ENCODE results near the gene ELP2. TPM values are rescaled to one million over a fixed set of nuclear protein-coding genes. Genes with fewer than 3 reads are reported as not detected.

Gene ELP2
- polyA plus RNA-seq, 1 of the 3 experiments (the other 2 are of a cell fraction): 38.3 TPM

GRCh38 chr18:36176177-36176584, 46.5 kb downstream of the ELP2 start:
- H2AFZ ChIP-seq (ENCODE audit: low read depth): no peak overlapping the region
- H3K36me3 ChIP-seq (replicated peaks in 1 of 2; ENCODE audit: control insufficient read depth in 1 of 2, insufficient read depth in 2 of 2, low read length in 1 of 2): peaks cover 50 to 61% of the 10 kb centered on the region in 2 experiments
- DNase-seq: no peak
- TF ChIP-seq RAD21 (IDR thresholded peaks at IDR 0.05; ENCODE audit: low read length) (no peak), TCF12 (IDR thresholded peaks at IDR 0.05) (no peak), RFX5 (IDR thresholded peaks at IDR 0.05; ENCODE audit: low read length) (no peak), USF1 (IDR thresholded peaks at IDR 0.05; ENCODE audit: borderline replicate concordance, low read depth) (no peak), EZH2phosphoT487 (IDR thresholded peaks at IDR 0.05; ENCODE audit: borderline replicate concordance, low read depth) (no peak), REST (IDR thresholded peaks at IDR 0.05; ENCODE audit: low read depth, low read length) (no peak)
- peaks cover 0 to 6% of the 10 kb centered on the region in 2 experiments; a peak in 1 of 4 replicates for H3K4me1 ChIP-seq (ENCODE audit: control insufficient read depth in 1 of 2, insufficient read depth in 2 of 2, low read depth in 1 of 2, low read length in 1 of 2)
- H3F3A ChIP-seq (replicated peaks; ENCODE audit: insufficient read depth): peaks cover 10% of the 10 kb centered on the region
- POLR2A ChIA-PET: no interaction called here
- no peaks in the 10 kb centered on the region for H3K9me3 ChIP-seq
- no peaks in the 10 kb centered on the region for H3K79me2 ChIP-seq (ENCODE audit: insufficient read depth)
- no peak overlapping the region for H3K4me3 ChIP-seq (ENCODE audit: low read depth in 2 of 2, low read length in 1 of 2)
- no peak overlapping the region for H3K27ac ChIP-seq (ENCODE audit: low read depth in 2 of 2, low read length in 1 of 2)
- H3K9me2 ChIP-seq: no peaks in the 10 kb centered on the region
- no peak overlapping the region for H3K9ac ChIP-seq
- H3K4me2 ChIP-seq: no peak overlapping the region
- H4K20me1 ChIP-seq (ENCODE audit: insufficient read depth): no peaks in the 10 kb centered on the region
- H3K27me3 ChIP-seq (ENCODE audit: insufficient read depth): no peaks in the 10 kb centered on the region
- CTCF ChIA-PET: interaction anchor here (1.8 kb wide), 1 partner anchor 11 kb away, joined by 4 read pairs; no protein-coding TSS in a partner anchor
- 93% methylated on average over 2 of the region's 2 CpGs for WGBS (ENCODE audit: low lambda C conversion rate)

- Histone ChIP-seq H3K4me3 (ENCODE audit: low read depth in 2 of 2, low read length in 1 of 2) (no peak overlapping the region), H3K4me1 (ENCODE audit: control insufficient read depth in 1 of 2, insufficient read depth in 2 of 2, low read depth in 1 of 2, low read length in 1 of 2) (peaks cover 0 to 6% of the 10 kb centered on the region in 2 experiments; a peak in 1 of 4 replicates), H3K27ac (ENCODE audit: low read depth in 2 of 2, low read length in 1 of 2) (no peak overlapping the region), H4K20me1 (ENCODE audit: insufficient read depth) (no peaks in the 10 kb centered on the region), H3K9me3 (no peaks in the 10 kb centered on the region), H3K9ac (no peak overlapping the region), H3K4me2 (no peak overlapping the region), H3F3A (replicated peaks; ENCODE audit: insufficient read depth) (peaks cover 10% of the 10 kb centered on the region), H2AFZ (ENCODE audit: low read depth) (no peak overlapping the region), H3K36me3 (replicated peaks in 1 of 2; ENCODE audit: control insufficient read depth in 1 of 2, insufficient read depth in 2 of 2, low read length in 1 of 2) (peaks cover 47 to 58% of the 10 kb centered on the region in 2 experiments), H3K79me2 (ENCODE audit: insufficient read depth) (no peaks in the 10 kb centered on the region), H3K9me2 (no peaks in the 10 kb centered on the region), H3K27me3 (ENCODE audit: insufficient read depth) (no peaks in the 10 kb centered on the region)
- ChIA-PET CTCF (interaction anchor here (1.8 kb wide), 1 partner anchor 12 kb away, joined by 4 read pairs; no protein-coding TSS in a partner anchor), POLR2A (no interaction called here)
- TF ChIP-seq SIN3A (IDR thresholded peaks at IDR 0.05; ENCODE audit: borderline replicate concordance, low read depth, low read length): no peak
- no peak for TF ChIP-seq CTCF (IDR thresholded peaks at IDR 0.05)
- no peak for TF ChIP-seq RAD21 (IDR thresholded peaks at IDR 0.05; ENCODE audit: low read length)
- TF ChIP-seq SMC3 (IDR thresholded peaks at IDR 0.05; ENCODE audit: low read depth, low read length): no peak
- no peak for DNase-seq
- 93% methylated on average over 9 of the region's 9 CpGs for WGBS (ENCODE audit: low lambda C conversion rate)
Measured at GRCh38 chr18:36176711-36177110, 47.0 kb downstream of the ELP2 start.
